AG08396 (cell line): ENCODE measurements around the gene IL17B.

Source experiments
- DNase-seq: peaks from one replicate; pipeline ENCODE4 v3.0.0; 2012; ENCODE audit warnings: low spot score, mixed read lengths

IL17B gene

GRCh38 chr5:149376711-149377447, 2.2 kb downstream of the IL17B start:
- no peak for DNase-seq

GRCh38 chr5:149376104-149376503, 3.0 kb downstream of the IL17B start:
- DNase-seq, result no peak

DNA sequence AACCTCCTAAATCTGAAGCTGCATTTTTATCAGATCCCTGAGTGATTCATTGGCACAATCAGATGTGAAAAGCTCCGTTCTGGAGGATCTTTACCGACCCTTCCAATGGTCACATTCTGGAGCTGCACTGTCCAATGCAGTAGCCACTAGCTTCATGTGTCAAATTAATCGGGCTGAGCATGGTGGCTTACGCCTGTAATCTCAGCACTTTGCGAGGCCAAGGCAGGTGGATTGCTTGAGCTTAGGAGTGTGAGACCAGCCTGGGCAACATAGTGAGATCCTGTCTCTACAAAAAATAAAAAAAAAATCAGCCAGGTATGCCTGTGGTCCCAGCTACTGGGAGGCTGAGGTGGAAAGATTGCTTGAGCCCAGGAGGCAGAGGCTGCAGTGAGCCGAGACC, 3.7 kb downstream of the IL17B start:
- DNase-seq, result no peak

- DNase-seq, result no peak
These were observed 4.3 kb downstream of the IL17B start for GRCh38 chr5:149374801-149375200.

DNA sequence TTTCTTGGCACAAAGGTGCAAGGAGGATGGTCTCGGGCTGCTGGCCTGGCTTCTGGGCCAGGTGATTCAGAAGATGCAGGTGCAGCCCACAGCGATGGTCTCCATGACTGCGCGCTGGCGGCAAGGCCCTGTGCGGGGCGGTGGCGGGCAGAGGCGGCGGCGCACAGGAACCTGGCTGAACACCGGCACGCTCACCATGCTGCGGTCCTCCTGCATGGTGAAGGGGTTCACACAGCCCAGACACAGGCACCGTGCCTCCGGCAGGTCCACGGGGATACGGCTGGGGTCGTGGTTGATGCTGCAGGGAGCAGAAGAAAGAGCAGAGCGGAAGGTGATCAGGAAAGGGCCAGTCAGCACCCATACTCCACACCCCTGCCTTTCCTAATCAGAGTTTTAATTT, 4.8 kb downstream of the IL17B start:
- no peak for DNase-seq

DNA sequence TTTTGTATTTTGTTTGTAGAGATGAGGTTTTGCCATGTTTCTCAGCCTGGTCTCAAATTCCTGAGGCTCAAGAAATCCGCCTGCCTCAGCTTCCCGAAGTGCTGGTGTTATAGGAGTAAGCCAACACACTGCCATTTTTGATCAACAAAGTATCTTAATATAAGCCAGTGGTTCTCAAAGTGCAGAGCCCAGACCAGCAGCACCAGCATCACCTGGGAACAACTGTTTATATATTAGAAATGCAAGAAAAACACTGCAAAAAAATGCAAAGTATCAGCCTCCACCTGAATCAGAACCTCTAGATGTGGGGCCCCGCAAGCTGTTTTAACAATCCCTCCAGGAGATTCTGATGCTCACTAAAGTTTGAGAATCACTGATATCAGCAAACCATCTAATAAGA, 6.2 kb downstream of the IL17B start:
- no peak for DNase-seq

DNA sequence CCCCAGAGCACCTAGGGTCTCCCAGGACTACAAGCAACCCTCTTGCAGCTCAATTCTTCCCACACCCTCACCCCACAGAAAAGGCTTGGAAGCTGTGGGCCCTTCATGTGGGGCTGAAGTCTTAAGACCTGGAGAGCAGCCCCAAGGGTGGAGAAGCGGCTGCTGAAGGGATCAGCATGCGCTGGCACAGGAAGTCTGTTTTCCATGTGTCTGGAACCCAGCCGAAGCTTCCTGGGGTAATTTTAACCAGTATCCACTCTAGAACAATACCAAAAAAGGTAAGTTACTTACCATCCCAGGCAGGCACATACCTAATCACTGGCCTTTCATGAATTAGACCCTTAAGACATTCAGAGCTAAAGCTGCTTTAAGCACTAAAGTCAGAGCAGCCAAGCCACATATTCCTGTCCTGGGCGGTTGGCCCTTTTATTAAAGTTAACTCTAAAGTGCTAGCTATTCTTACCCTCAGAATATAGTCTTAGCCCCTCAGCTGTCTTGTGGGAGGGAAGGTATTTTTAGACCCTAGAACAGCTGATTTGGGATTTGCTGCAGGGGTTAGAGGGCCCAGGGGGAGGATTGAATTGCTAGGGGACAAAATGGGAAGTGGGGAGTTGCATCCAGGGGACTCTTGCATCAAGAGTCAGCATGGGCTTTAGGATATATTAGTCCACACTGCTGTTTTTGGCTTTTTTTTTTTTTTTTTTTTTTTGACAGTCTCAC, 6.9 kb downstream of the IL17B start:
- DNase-seq, result no peak

DNA sequence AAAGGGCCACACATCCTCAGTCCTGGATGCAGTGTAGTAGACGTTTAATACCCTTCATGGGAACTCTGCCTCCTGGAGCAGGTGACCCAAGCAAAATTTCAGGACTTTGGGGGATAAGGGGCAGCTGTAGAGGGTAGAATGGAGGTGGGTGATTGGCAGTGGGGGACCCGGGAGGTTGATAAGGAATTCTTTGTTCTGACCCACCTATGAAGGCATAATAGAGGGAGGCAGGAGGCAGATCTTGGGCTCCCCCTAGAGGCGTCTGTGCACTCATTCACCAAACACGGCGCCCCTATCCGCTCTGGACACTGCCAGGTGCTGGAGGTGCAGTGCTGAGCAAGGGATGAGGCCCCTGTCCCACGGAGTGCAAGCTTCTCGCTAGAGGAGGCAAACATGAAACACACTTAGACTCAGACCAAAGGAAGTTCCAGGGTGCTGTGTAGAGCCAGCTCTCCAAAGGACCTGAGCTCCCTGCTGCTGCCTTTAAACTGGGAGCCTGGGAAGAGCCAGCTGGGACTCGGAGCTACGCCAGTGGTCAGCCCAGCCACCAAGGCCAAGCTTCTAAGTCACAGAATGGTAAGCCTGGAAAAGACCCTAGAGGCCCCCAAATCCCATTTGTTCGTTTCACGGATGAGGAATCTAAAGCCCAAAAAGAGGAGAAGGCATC, 7.7 kb downstream of the IL17B start:
- DNase-seq, result peak; percentile 76

GRCh38 chr5:149370878-149371277, 8.2 kb downstream of the IL17B start:
- DNase-seq, result no peak

DNA sequence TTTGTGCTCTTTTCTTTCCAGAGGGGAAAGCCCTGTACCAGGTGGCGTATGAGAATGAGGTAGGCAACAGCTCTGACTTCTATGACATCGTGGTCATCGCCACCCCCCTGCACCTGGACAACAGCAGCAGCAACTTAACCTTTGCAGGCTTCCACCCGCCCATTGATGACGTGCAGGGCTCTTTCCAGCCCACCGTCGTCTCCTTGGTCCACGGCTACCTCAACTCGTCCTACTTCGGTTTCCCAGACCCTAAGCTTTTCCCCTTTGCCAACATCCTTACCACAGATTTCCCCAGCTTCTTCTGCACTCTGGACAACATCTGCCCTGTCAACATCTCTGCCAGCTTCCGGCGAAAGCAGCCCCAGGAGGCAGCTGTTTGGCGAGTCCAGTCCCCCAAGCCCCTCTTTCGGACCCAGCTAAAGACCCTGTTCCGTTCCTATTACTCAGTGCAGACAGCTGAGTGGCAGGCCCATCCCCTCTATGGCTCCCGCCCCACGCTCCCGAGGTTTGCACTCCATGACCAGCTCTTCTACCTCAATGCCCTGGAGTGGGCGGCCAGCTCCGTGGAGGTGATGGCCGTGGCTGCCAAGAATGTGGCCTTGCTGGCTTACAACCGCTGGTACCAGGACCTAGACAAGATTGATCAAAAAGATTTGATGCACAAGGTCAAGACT, 11.0 kb downstream of the IL17B start:
- DNase-seq, result no peak

DNA sequence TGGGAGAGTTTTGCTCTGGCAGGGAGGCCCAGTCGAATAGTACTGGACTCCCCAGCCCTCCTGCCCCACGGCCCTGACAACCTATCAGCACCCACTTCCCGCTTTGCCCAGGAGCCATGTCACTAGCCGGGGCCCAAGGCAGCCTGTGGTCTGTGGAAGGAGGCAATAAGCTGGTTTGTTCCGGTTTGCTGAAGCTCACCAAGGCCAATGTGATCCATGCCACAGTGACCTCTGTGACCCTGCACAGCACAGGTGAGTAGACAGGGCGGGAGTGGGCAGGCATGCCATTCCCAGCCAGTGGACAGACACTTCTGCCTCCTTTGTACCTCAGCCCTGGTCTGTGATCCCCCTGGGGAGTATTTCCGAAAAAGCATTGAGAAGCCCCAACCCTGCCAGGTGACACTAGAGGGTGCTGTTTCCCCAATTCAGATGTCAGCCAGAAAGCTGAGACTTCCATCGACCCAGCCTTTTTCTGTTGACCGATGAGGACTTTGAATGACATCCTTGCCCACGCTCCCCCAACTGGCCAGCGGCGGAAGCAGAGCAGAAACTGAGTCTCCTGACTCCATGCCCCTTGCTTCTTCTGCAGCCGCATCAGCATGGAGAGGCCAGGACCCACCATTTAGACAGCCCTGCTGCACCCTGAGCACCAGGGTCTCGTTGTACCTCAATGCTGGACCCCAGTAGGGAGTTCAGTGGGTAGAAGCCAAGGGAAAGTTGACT, 11.7 kb downstream of the IL17B start:
- DNase-seq, result peak; percentile 85

DNA sequence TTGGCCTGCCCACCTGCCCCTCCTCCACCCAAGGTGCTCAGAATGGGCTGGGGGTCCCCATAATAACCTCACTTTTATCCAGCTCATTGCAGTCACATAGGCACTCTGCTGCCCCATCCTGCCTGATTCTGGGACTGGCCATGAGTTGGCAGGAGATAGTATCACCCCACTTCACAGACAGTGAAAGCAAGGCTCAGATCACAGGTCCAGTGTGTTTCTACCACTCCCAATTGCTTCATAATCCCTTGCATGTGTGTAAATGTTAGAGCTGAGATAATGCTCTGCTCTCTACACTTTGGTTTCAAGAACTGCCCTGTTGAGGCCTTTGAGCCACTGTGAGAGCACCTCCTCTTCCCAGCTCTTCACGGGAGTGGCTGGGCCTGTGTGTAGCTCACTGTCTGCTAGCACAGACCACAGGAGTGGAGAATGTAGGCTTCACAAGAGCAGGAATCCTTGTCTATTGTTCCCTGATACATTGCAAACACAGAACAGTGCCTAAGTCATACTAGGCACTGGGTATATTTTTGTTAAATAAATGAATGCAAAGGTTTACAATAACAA, 12.8 kb downstream of the IL17B start:
- DNase-seq, result no peak

- DNase-seq, result no peak
These were observed 13.7 kb downstream of the IL17B start for GRCh38 chr5:149365418-149365817.

DNA sequence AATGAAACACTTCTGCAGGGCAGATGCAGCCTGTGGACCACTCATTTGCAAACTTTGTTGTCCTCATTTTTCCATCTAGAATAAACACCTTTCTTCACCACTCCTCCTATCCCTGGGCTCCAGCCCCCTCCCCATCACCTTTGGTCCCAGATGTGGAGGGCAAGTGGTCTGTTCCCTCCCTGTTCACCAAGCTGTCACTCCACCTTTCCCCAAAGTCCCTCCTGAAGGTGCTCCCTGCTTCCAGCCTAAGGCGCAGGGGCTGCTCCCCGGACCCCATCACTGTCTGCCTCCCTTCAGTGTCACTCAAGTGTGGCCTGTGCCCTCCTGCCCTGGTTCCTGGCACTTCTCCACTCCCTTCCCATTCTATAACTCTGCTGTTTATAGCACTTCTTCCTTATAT, 14.4 kb downstream of the IL17B start:
- no peak for DNase-seq

DNA sequence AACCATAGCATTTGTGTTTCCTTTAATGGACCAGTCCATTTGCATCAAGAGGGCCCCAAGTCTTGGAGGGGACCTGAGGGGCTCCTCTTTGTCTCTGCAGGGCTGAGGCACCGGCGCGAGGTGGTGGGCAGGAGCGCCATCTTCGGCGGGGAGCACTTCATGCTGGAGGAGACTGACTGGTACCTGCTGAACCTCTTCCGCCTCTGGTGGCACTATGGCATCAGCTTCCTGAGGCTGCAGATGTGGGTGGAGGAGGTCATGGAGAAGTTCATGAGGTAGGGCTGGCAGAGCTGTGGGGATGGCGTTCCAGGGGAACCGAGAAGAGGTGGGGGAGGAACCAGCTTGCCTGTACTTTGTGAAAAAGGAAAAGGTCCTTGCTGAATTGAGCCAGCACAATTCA, 15.2 kb downstream of the IL17B start:
- DNase-seq, result no peak

- DNase-seq, result no peak
These were observed 15.7 kb downstream of the IL17B start for GRCh38 chr5:149363358-149363757.

DNA sequence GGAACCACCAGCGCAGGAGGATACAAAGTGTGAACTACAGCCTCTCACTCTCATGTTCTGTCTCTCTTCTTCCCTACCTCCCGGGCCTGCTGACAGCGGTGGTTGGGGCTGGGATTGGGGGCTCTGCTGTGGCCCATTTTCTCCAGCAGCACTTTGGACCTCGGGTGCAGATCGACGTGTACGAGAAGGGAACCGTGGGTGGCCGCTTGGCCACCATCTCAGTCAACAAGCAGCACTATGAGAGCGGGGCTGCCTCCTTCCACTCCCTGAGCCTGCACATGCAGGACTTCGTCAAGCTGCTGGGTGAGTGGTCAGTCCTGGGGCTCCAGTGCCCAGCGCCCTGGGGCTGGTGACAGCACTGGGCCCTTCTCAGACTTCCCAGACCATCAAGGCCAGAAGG, 16.6 kb downstream of the IL17B start:
- DNase-seq, result no peak

GRCh38 chr5:149360272-149360671, 18.8 kb downstream of the IL17B start:
- DNase-seq, result no peak

- DNase-seq, result no peak
These were observed 20.1 kb downstream of the IL17B start for GRCh38 chr5:149358868-149359495.

- DNase-seq, result no peak
These were observed 20.8 kb downstream of the IL17B start for GRCh38 chr5:149358294-149358651.
